Ishikawa (cell line): ENCODE results near the gene SLC26A6.

ENCODE experiments used
- CEBPB ChIP-seq: IDR thresholded peaks from 2 replicates; pipeline ENCODE4 v1.6.1; 2012
- CREB1 ChIP-seq: IDR thresholded peaks from 2 replicates; pipeline ENCODE4 v1.6.1; 2012; ENCODE audit warnings: low read depth
- EGR1 ChIP-seq: IDR thresholded peaks from 2 replicates; pipeline ENCODE4 v1.6.1; 2012
- EP300 ChIP-seq: IDR thresholded peaks from 2 replicates; pipeline ENCODE4 v1.6.1; 2012; ENCODE audit warnings: borderline replicate concordance
- FOXM1 ChIP-seq: IDR thresholded peaks from 2 replicates; pipeline ENCODE4 v1.6.1; 2012; ENCODE audit warnings: low read depth, borderline replicate concordance
- NFIC ChIP-seq: IDR thresholded peaks from 2 replicates; pipeline ENCODE4 v1.6.1; 2012
- RAD21 ChIP-seq: IDR thresholded peaks from 2 replicates; pipeline ENCODE4 v1.6.1; 2012; ENCODE audit warnings: low read depth
- TAF1 ChIP-seq: IDR thresholded peaks from 2 replicates; pipeline ENCODE4 v1.6.1; 2012; ENCODE audit warnings: low read depth, mild to moderate bottlenecking
- TCF12 ChIP-seq: IDR thresholded peaks from 2 replicates; pipeline ENCODE4 v1.6.1; 2012; ENCODE audit warnings: low read depth
- TEAD4 ChIP-seq: IDR thresholded peaks from 2 replicates; pipeline ENCODE4 v1.6.1; 2012
- YY1 ChIP-seq: IDR thresholded peaks from 2 replicates; pipeline ENCODE4 v1.6.1; 2012; ENCODE audit warnings: low read depth
- ZBTB7A ChIP-seq: IDR thresholded peaks from 2 replicates; pipeline ENCODE4 v1.6.1; 2012; ENCODE audit warnings: low read depth
- TF ChIP-seq, protein P1 (sequence below): IDR thresholded peaks from 2 replicates; pipeline ENCODE4 v1.6.1; 2012; ENCODE audit warnings: low read depth, mild to moderate bottlenecking
- TF ChIP-seq, protein P2 (sequence below): IDR thresholded peaks from 2 replicates; pipeline ENCODE4 v1.6.1; 2012
- TF ChIP-seq, protein P3 (sequence below): IDR thresholded peaks from 2 replicates; pipeline ENCODE4 v1.6.1; 2012

SLC26A6 gene

DNA sequence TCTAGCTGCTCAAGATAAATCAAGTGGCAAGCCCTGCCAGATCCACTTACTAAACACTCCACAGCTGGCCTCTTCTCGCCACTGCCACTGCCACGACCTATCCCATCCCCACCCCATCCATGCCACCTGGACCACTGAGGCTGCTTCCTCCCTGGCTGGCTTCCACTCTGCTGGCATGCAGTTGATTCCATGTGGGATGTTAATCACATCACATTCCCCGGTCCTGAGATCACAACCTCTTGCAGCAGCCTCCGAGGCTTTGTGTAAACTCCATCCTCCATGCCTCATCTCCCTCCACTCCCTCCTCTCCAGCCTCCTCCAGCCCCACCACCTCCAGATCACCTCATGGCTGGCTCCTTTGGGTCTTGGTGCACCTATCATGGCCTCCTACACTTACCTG, 42.8 kb upstream of the SLC26A6 start:
- no peak for TF ChIP-seq TCF12
- no peak for TF ChIP-seq EGR1
- no peak for TF ChIP-seq CEBPB
- no peak for TF ChIP-seq TAF1
- no peak for TF ChIP-seq YY1
- TF ChIP-seq TEAD4 = no peak
- no peak for TF ChIP-seq EP300
- TF ChIP-seq, protein P1, sequence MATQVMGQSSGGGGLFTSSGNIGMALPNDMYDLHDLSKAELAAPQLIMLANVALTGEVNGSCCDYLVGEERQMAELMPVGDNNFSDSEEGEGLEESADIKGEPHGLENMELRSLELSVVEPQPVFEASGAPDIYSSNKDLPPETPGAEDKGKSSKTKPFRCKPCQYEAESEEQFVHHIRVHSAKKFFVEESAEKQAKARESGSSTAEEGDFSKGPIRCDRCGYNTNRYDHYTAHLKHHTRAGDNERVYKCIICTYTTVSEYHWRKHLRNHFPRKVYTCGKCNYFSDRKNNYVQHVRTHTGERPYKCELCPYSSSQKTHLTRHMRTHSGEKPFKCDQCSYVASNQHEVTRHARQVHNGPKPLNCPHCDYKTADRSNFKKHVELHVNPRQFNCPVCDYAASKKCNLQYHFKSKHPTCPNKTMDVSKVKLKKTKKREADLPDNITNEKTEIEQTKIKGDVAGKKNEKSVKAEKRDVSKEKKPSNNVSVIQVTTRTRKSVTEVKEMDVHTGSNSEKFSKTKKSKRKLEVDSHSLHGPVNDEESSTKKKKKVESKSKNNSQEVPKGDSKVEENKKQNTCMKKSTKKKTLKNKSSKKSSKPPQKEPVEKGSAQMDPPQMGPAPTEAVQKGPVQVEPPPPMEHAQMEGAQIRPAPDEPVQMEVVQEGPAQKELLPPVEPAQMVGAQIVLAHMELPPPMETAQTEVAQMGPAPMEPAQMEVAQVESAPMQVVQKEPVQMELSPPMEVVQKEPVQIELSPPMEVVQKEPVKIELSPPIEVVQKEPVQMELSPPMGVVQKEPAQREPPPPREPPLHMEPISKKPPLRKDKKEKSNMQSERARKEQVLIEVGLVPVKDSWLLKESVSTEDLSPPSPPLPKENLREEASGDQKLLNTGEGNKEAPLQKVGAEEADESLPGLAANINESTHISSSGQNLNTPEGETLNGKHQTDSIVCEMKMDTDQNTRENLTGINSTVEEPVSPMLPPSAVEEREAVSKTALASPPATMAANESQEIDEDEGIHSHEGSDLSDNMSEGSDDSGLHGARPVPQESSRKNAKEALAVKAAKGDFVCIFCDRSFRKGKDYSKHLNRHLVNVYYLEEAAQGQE = no peak
- no peak for TF ChIP-seq CREB1
- TF ChIP-seq, protein P2, sequence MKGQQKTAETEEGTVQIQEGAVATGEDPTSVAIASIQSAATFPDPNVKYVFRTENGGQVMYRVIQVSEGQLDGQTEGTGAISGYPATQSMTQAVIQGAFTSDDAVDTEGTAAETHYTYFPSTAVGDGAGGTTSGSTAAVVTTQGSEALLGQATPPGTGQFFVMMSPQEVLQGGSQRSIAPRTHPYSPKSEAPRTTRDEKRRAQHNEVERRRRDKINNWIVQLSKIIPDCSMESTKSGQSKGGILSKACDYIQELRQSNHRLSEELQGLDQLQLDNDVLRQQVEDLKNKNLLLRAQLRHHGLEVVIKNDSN = no peak
- TF ChIP-seq, protein P3, sequence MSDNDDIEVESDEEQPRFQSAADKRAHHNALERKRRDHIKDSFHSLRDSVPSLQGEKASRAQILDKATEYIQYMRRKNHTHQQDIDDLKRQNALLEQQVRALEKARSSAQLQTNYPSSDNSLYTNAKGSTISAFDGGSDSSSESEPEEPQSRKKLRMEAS = no peak

DNA sequence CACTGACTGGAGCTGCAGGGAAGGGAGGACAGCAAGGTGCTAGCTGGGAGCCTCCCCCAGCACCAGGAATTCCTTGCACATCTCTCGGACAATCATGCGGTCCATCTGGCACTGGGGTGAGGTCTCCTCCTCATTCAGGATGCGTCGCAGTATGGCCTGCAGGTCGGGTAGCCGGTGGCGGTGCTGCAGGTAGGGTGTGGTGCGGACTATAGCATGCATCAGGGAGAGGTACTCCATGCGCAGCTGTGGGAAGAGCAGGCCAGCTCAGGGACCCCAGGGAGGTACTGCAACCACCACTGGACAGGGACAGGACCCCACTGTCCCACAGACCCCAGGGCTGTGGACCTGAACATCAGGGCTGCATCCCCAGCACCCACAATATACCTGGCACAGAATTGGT, 39.2 kb upstream of the SLC26A6 start:
- TF ChIP-seq TEAD4 (no peak), TCF12 (no peak), TAF1 (no peak), RAD21 (no peak)
- TF ChIP-seq, protein P1 = no peak

DNA sequence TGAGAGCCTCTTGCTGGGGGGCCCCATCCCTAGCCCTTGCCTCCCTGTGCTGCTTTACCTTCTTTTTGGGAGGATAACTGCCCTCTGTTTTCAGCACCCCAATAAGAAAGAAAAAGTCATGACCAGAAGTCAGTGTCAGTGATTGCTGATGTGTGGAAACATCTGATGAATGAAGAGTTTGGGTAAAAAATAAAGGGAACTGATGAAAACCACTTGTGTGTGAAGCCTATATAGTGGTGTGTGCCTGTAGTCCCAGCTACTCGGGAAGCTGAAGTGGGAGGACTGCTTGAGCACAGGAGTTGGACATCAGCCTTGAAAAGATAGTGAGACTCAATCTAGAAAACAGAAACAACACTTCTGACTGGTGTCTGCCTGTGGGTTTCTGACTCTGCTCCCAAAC, 37.3 kb upstream of the SLC26A6 start:
- TF ChIP-seq, protein P1 = no peak
- TF ChIP-seq, protein P2 = no peak
- TF ChIP-seq TCF12 (no peak), TAF1 (no peak), FOXM1 (no peak), ZBTB7A (no peak), EP300 (no peak), RAD21 (no peak), TEAD4 (no peak), NFIC (no peak), EGR1 (no peak), CEBPB (no peak), CREB1 (no peak), YY1 (no peak)
- TF ChIP-seq, protein P3 = no peak

DNA sequence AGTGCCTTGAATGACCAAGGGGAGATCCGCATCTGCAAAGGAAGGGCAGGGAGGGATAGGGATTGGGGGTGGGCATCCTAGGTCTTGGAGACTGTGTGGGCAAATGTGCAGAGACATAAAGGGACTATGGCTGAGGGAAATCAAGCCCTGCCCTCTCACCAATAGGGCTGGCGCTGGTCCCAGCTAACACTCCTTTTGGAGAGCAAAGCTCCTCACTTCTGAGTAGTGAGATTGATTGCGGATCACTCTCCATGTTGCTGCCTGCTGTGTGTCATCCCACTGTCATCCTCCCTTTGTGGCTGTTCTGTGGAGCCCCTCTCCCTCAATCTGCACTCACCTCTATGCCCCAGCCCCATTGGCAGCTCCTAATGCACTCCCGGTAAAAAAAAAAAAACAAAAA, 29.7 kb upstream of the SLC26A6 start:
- TF ChIP-seq CREB1 (no peak), TAF1 (no peak), TEAD4 (no peak), RAD21 (no peak), NFIC (no peak)
- TF ChIP-seq, protein P1 = no peak
